IMR-90 (cell line): ENCODE results near the gene KLC1. TPM values are rescaled to one million over a fixed set of nuclear protein-coding genes. Genes with fewer than 3 reads are reported as not detected.

Experiments
- ATAC-seq: fragments of 200-7000 bp; cut with Tn5 transposase; 2 replicates; pipeline ENCODE4 v1.9.1; 2020; ENCODE audit warnings: low read depth, mild to moderate bottlenecking, moderate library complexity
- BruUV-seq: library from RNA; stranded (reverse); fragments of 400-500 nt; replicated peaks from 2 replicates; lab custom pipeline; 2021; lab: Mats Ljungman, UMichigan
- CTCF ChIA-PET: fragments of 300-600 bp; formaldehyde crosslinking; extraction: SDS; loops from one replicate; lab custom pipeline; 2021; ENCODE audit warnings: antibody characterized with exemption; lab: Yijun Ruan, JAX
- POLR2A ChIA-PET: fragments of 300-600 bp; sonication (Branson Sonifier 250); formaldehyde crosslinking; loops from one replicate; lab custom pipeline; 2022; ENCODE audit warnings: antibody characterized with exemption; ENCODE audit not compliant: unreplicated experiment; lab: Charles Lee
- DNase-seq: peaks from one replicate; pipeline ENCODE4 v3.0.0; 2013
- H2AFZ ChIP-seq: replicated peaks from 2 replicates; pipeline ENCODE3; 2013; ENCODE audit warnings: low read length, mild to moderate bottlenecking; ENCODE audit not compliant: poor library complexity
- H2AK5ac ChIP-seq: 2 replicates; pipeline ENCODE4 v1.6.1; 2013; ENCODE audit warnings: low read depth, low read length, inconsistent platforms
- H2AK9ac ChIP-seq: replicated peaks from 2 replicates; pipeline ENCODE3; 2013; ENCODE audit warnings: mild to moderate bottlenecking, low read depth, low read length, moderate library complexity; ENCODE audit not compliant: poor library complexity
- H2BK120ac ChIP-seq: 2 replicates; pipeline ENCODE4 v1.6.1; 2013; ENCODE audit warnings: low read depth, low read length, inconsistent platforms
- H2BK15ac ChIP-seq: 3 replicates; pipeline ENCODE4 v1.6.1; 2013; ENCODE audit warnings: low read depth, low read length, inconsistent platforms
- H2BK20ac ChIP-seq: 2 replicates; pipeline ENCODE4 v1.6.1; 2013; ENCODE audit warnings: low read depth, mild to moderate bottlenecking, inconsistent platforms, low read length, moderate library complexity
- H2BK5ac ChIP-seq: 2 replicates; pipeline ENCODE4 v1.6.1; 2013; ENCODE audit warnings: mild to moderate bottlenecking, low read depth, low read length, inconsistent platforms; ENCODE audit not compliant: poor library complexity, severe bottlenecking
- H3K14ac ChIP-seq: replicated peaks from 2 replicates; pipeline ENCODE4 v1.6.1; 2013; ENCODE audit warnings: low read depth, low read length, inconsistent platforms
- H3K18ac ChIP-seq: 2 replicates; pipeline ENCODE4 v1.6.1; 2013; ENCODE audit warnings: low read depth, low read length, control low read depth
- H3K23ac ChIP-seq: 2 replicates; pipeline ENCODE4 v1.6.1; 2013; ENCODE audit warnings: low read depth, low read length, inconsistent platforms
- H3K27ac ChIP-seq: 2 replicates; pipeline ENCODE4 v1.5.1; 2013; ENCODE audit warnings: mild to moderate bottlenecking, control low read depth, low read length; ENCODE audit not compliant: insufficient read depth
- H3K27me3 ChIP-seq: 2 replicates; pipeline ENCODE4 v1.6.1; 2013; ENCODE audit warnings: low read length; ENCODE audit not compliant: control insufficient read depth, insufficient read depth
- H3K36me3 ChIP-seq: 2 replicates; pipeline ENCODE4 v1.6.1; 2013; ENCODE audit warnings: low read length, mixed read lengths; ENCODE audit not compliant: control insufficient read depth, insufficient read depth
- H3K4ac ChIP-seq: 2 replicates; pipeline ENCODE4 v1.6.1; 2013; ENCODE audit warnings: low read depth, low read length, inconsistent platforms
- H3K4me1 ChIP-seq: 2 replicates; pipeline ENCODE4 v1.6.1; 2013; ENCODE audit warnings: low read length, mixed read lengths; ENCODE audit not compliant: control insufficient read depth, insufficient read depth
- H3K4me2 ChIP-seq: 2 replicates; pipeline ENCODE4 v1.6.1; 2013; ENCODE audit warnings: low read depth, mild to moderate bottlenecking, control low read depth, low read length, moderate library complexity
- H3K4me3 ChIP-seq: 2 replicates; pipeline ENCODE4 v1.5.1; 2013; ENCODE audit warnings: low read depth, mild to moderate bottlenecking, control low read depth, low read length, moderate library complexity; ENCODE audit not compliant: insufficient read depth
- H3K56ac ChIP-seq: 2 replicates; pipeline ENCODE4 v1.6.1; 2013; ENCODE audit warnings: low read length, inconsistent platforms; ENCODE audit not compliant: insufficient read depth; ENCODE audit errors: extremely low read depth
- H3K79me1 ChIP-seq, 2 experiments: 2 replicates each; pipeline ENCODE4 v1.6.1; 2013; ENCODE audit warnings: low read length in 2 of 2, inconsistent platforms in 1 of 2, low read depth in 1 of 2
- H3K9ac ChIP-seq: 2 replicates; pipeline ENCODE4 v1.6.1; 2013; ENCODE audit warnings: low read depth, low read length, control low read depth
- H3K9me1 ChIP-seq: 2 replicates; pipeline ENCODE4 v1.6.1; 2013; ENCODE audit warnings: low read length, inconsistent platforms; ENCODE audit not compliant: insufficient read depth
- H3K9me3 ChIP-seq: 2 replicates; pipeline ENCODE4 v1.6.1; 2013; ENCODE audit warnings: low read length; ENCODE audit not compliant: control insufficient read depth, insufficient read depth
- H4K20me1 ChIP-seq: 2 replicates; pipeline ENCODE4 v1.6.1; 2013; ENCODE audit warnings: low read length, inconsistent platforms; ENCODE audit not compliant: insufficient read depth
- H4K5ac ChIP-seq: 2 replicates; pipeline ENCODE4 v1.6.1; 2013; ENCODE audit warnings: mild to moderate bottlenecking, low read depth, low read length, control low read depth
- H4K8ac ChIP-seq, 2 experiments: 2 replicates each; pipeline ENCODE4 v1.6.1; 2013; ENCODE audit warnings: low read depth in 2 of 2, low read length in 2 of 2, control low read depth in 1 of 2, inconsistent platforms in 1 of 2
- H4K91ac ChIP-seq: 2 replicates; pipeline ENCODE4 v1.6.1; 2013; ENCODE audit warnings: low read depth, low read length, inconsistent platforms; ENCODE audit not compliant: insufficient read depth
- BHLHE40 ChIP-seq: fragments of 150-350 bp; IDR thresholded peaks from 2 replicates; pipeline ENCODE4 v1.6.1; 2016; ENCODE audit warnings: mild to moderate bottlenecking, low read depth, low read length
- FOS ChIP-seq: fragments of 150-350 bp; IDR thresholded peaks from 2 replicates; pipeline ENCODE4 v1.6.1; 2016; ENCODE audit warnings: low read depth, low read length
- MAFK ChIP-seq: IDR thresholded peaks from 2 replicates; pipeline ENCODE4 v1.6.1; 2012; ENCODE audit warnings: low read depth, low read length, improper control_type of control experiment
- MXI1 ChIP-seq: IDR thresholded peaks from 2 replicates; pipeline ENCODE4 v1.6.1; 2012; ENCODE audit warnings: low read depth, mild to moderate bottlenecking, low read length, moderate library complexity, borderline replicate concordance
- POLR2A ChIP-seq: IDR thresholded peaks from 2 replicates; pipeline ENCODE4 v1.6.1; 2012; ENCODE audit warnings: mild to moderate bottlenecking, low read depth, low read length
- RAD21 ChIP-seq: IDR thresholded peaks from 2 replicates; pipeline ENCODE4 v1.6.1; 2012; ENCODE audit warnings: low read length, improper control_type of control experiment
- WGBS, 2 experiments: methylation state at CpG; one replicate each; pipeline versions ENCODE4 v1.1.5 to v1.1.7; 2013; ENCODE audit warnings: missing lambda C conversion rate in 2 of 2; ENCODE audit not compliant: insufficient read length in 1 of 2; ENCODE audit errors: extremely low coverage in 2 of 2; 5-methylcytosine and 5-hydroxymethylcytosine counted together
- dilution Hi-C: fragments of 300-500 bp; cut with HindIII; formaldehyde crosslinking; loops from one replicate; pipeline ENCODE4 v1.14.3; 2018; ENCODE audit warnings: low sequenced_read_pairs; ENCODE audit not compliant: unreplicated experiment
- in situ Hi-C: fragments of 300-500 bp; cut with MboI; formaldehyde crosslinking; loops from 3 replicates; pipeline ENCODE4 v1.14.3; 2019; ENCODE audit warnings: low sequenced_read_pairs, inconsistent platforms, mixed read lengths
- intact Hi-C: fragments of 100-400 bp; cut with micrococcal nuclease; formaldehyde crosslinking; loops from 2 replicates; pipeline ENCODE4 v1.10.0; 2022
- polyA plus RNA-seq, 3 experiments: library from polyadenylated mRNA; depleted of rRNA; stranded (reverse); fragments of >200 nt; gene quantifications; 2 replicates each; pipeline ENCODE4 v1.2.3, GENCODE V29; 2012; ENCODE audit warnings: low replicate concordance in 1 of 3
- total RNA-seq: library from RNA; depleted of rRNA; stranded (reverse); fragments of >200 nt; gene quantifications from 2 replicates; pipeline ENCODE4 v1.2.3, GENCODE V29; 2012
- TF ChIP-seq, protein P1 (sequence below): conservative IDR thresholded peaks from 2 replicates; pipeline ENCODE4 v1.5.1; 2012; ENCODE audit warnings: mild to moderate bottlenecking, low read depth, low read length, improper control_type of control experiment
- TF ChIP-seq, protein P2 (sequence below): fragments of 150-350 bp; IDR thresholded peaks from 2 replicates; pipeline ENCODE4 v1.6.1; 2016; ENCODE audit warnings: low read depth, mild to moderate bottlenecking, low read length, moderate library complexity, borderline replicate concordance

The KLC1 gene
- total and polyA plus RNA-seq, 2 of the 4 experiments (the other 2 are of a cell fraction) = 101 to 157 TPM

DNA sequence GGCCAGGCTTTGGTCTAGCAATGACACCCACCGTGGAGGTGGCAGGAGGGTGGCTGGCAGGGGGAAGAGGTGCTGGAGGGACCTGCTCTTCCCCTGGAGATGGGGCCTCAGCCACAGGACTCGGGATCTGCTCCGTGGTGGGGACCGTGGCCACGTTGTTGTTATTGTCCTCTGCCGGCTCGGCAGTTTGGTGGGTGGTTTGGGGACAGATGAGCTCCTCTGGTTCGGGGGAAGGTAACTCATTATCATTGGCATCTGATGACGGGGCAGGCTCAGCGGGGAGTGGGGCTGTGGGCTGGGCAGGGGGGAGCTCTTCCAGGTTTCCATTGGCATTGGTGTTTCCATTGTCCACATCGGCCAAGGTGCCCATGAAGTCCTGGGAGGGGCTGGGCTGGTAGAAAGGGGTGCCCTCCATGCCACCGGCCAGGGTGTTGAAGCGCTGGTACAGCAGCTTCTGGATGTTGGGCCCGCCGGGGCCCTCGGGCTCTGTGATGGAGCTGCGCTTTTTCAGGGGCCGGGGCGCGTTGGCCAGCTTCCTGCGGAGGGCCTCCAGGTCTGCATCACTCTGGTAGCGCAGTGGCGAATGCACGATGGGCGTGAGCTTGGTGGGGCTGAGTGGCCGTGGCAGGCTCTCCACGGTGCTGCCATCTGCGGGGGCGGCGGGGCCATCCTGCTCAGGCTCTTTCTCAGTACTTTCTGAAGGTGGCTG lies 110.9 kb downstream of the KLC1 start:
- no peak overlapping the region for H4K5ac ChIP-seq
- peaks cover 4% of the 10 kb centered on the region for H3K36me3 ChIP-seq
- no peak overlapping the region for H2BK20ac ChIP-seq
- H3K4ac ChIP-seq = no peak overlapping the region
- 0 out of 4 replicates have a peak, but pooled peaks cover 0 to 2% of the 10 kb centered on the region in 2 experiments for H3K79me1 ChIP-seq
- no peak overlapping the region for H2BK15ac ChIP-seq
- H2AK5ac ChIP-seq = no peak overlapping the region
- no peak overlapping the region for H3K23ac ChIP-seq
- H3K56ac ChIP-seq = no peak overlapping the region
- no peak overlapping the region for H3K4me2 ChIP-seq
- CTCF ChIA-PET = no interaction called here
- no TSS peak for BruUV-seq
- ATAC-seq (no peak), DNase-seq (no peak)
- no peak overlapping the region for H4K91ac ChIP-seq
- no peaks in the 10 kb centered on the region for H3K9me3 ChIP-seq
- H3K9ac ChIP-seq = no peak overlapping the region
- peaks cover 2% of the 10 kb centered on the region; the same call in 1 of the 2 replicates for H3K4me1 ChIP-seq
- H2BK120ac ChIP-seq = no peak overlapping the region
- no peak overlapping the region for H2AK9ac ChIP-seq
- POLR2A ChIA-PET = no interaction called here
- dilution Hi-C loops (no loop called here), in situ Hi-C loops (no loop called here), intact Hi-C loops (no loop called here)
- H2AFZ ChIP-seq = no peak overlapping the region
- H3K14ac ChIP-seq = no peak overlapping the region
- no peak overlapping the region for H3K18ac ChIP-seq
- TF ChIP-seq, protein P1, sequence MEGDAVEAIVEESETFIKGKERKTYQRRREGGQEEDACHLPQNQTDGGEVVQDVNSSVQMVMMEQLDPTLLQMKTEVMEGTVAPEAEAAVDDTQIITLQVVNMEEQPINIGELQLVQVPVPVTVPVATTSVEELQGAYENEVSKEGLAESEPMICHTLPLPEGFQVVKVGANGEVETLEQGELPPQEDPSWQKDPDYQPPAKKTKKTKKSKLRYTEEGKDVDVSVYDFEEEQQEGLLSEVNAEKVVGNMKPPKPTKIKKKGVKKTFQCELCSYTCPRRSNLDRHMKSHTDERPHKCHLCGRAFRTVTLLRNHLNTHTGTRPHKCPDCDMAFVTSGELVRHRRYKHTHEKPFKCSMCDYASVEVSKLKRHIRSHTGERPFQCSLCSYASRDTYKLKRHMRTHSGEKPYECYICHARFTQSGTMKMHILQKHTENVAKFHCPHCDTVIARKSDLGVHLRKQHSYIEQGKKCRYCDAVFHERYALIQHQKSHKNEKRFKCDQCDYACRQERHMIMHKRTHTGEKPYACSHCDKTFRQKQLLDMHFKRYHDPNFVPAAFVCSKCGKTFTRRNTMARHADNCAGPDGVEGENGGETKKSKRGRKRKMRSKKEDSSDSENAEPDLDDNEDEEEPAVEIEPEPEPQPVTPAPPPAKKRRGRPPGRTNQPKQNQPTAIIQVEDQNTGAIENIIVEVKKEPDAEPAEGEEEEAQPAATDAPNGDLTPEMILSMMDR = no peak
- TF ChIP-seq POLR2A = no peak
- TF ChIP-seq FOS = no peak
- TF ChIP-seq MAFK = no peak
- no peak for TF ChIP-seq MXI1
- TF ChIP-seq BHLHE40 = no peak
- TF ChIP-seq, protein P2, sequence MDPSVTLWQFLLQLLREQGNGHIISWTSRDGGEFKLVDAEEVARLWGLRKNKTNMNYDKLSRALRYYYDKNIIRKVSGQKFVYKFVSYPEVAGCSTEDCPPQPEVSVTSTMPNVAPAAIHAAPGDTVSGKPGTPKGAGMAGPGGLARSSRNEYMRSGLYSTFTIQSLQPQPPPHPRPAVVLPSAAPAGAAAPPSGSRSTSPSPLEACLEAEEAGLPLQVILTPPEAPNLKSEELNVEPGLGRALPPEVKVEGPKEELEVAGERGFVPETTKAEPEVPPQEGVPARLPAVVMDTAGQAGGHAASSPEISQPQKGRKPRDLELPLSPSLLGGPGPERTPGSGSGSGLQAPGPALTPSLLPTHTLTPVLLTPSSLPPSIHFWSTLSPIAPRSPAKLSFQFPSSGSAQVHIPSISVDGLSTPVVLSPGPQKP = no peak
- no peak for TF ChIP-seq RAD21
- WGBS, 2 experiments = 99% methylated on average over 15 of the region's 30 CpGs; no CpG with 5 or more reads in 1 of the 2 experiments
- no peaks in the 10 kb centered on the region for H3K27me3 ChIP-seq
- H4K20me1 ChIP-seq = no peaks in the 10 kb centered on the region
- peaks cover 7% of the 10 kb centered on the region; the same call in 1 of the 2 replicates for H3K9me1 ChIP-seq
- no peak overlapping the region for H3K27ac ChIP-seq
- no peak overlapping the region for H4K8ac ChIP-seq
- H2BK5ac ChIP-seq = no peak overlapping the region
- H3K4me3 ChIP-seq = no peak overlapping the region
